Measurements from ENCODE around the gene MAD1L1. TPM values are rescaled to one million over a fixed set of nuclear protein-coding genes. Genes with fewer than 3 reads are reported as not detected.

The MAD1L1 gene
- total RNA-seq, 1 donor from 2014 or later: 54.0 TPM

DNA sequence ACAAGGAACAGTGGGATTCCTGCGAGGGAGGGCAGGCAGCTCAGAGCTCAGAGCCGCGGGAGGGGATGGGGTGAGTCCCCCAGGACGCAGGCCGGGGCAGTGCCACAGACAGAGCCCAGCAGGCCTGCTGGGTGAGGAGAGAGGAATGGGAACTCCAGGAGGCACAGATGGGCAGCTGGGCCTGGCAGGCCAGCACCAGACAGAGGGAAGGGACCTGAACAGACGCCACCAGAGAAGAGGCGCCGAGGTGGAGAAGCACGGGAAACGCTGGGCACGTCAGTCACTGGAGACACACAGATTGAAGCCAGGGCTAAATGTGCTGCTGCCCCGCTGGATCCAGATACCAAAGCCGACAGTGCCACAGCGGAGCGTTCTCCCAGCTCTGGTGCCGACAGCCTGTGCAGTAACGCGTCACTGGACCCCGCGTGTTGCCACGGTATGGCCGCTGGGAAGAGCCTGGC, 225.8 kb downstream of the MAD1L1 start:
- no peaks in the 10 kb centered on the region for H3K9me3 Mint-ChIP-seq
- no peaks in the 10 kb centered on the region for H3K36me3 Mint-ChIP-seq (ENCODE audit: low read depth)

GRCh38 chr7:2006231-2006771, 226.4 kb downstream of the MAD1L1 start:
- Mint-ChIP-seq H3K36me3 (ENCODE audit: low read depth) (no peaks in the 10 kb centered on the region), H3K9me3 (no peaks in the 10 kb centered on the region), H3K27me3 (no peaks in the 10 kb centered on the region), H3K4me1 (peaks cover 2% of the 10 kb centered on the region), H3K27ac (no peak overlapping the region), H3K4me3 (no peak overlapping the region)
- DNase-seq: no peak
- intact Hi-C loops (cut with micrococcal nuclease): no loop called here

More for the DNA sequence above, 225.8 kb downstream of the MAD1L1 start:
- intact Hi-C loops (cut with micrococcal nuclease): no loop called here
- no peak for DNase-seq
- Mint-ChIP-seq H3K27me3 (no peaks in the 10 kb centered on the region), H3K4me3 (no peak overlapping the region), H3K4me1 (peaks cover 2% of the 10 kb centered on the region), H3K27ac (no peak overlapping the region)

DNA sequence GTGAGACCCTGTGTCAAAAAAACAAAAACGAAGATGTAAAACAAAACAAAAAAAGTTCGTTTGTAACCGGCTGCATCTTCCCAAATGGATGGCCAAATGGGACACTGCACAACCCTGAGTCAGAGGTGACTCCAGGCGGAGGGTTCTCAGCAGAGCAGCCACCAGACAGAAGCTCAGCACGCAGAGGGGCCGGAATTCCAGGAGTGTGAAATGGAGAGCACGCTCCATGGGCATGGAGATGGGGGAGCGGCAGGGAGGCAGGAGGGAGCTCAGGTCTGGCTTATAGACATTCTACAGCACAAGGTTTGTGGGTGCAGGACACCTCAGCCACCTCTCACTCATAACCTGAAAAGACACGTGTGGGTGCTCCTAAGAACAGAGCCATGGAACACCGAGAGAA, 227.0 kb downstream of the MAD1L1 start:
- H3K4me1 Mint-ChIP-seq: peaks cover 2% of the 10 kb centered on the region
- intact Hi-C loops (cut with micrococcal nuclease): no loop called here
- DNase-seq: no peak
- no peak overlapping the region for H3K4me3 Mint-ChIP-seq
- H3K9me3 Mint-ChIP-seq: no peaks in the 10 kb centered on the region
- H3K27me3 Mint-ChIP-seq: no peaks in the 10 kb centered on the region
- no peaks in the 10 kb centered on the region for H3K36me3 Mint-ChIP-seq (ENCODE audit: low read depth)
- H3K27ac Mint-ChIP-seq: no peak overlapping the region

GRCh38 chr7:2004841-2005725, 227.7 kb downstream of the MAD1L1 start:
- no peak for DNase-seq
- Mint-ChIP-seq H3K36me3 (ENCODE audit: low read depth) (no peaks in the 10 kb centered on the region), H3K27me3 (no peaks in the 10 kb centered on the region), H3K4me1 (peaks cover 2% of the 10 kb centered on the region), H3K9me3 (no peaks in the 10 kb centered on the region), H3K27ac (no peak overlapping the region), H3K4me3 (no peak overlapping the region)
- intact Hi-C loops (cut with micrococcal nuclease): no loop called here

- Mint-ChIP-seq H3K27ac (no peak overlapping the region), H3K27me3 (no peaks in the 10 kb centered on the region), H3K9me3 (no peaks in the 10 kb centered on the region), H3K4me3 (no peak overlapping the region), H3K36me3 (ENCODE audit: low read depth) (no peaks in the 10 kb centered on the region), H3K4me1 (peaks cover 2% of the 10 kb centered on the region)
- intact Hi-C loops (cut with micrococcal nuclease): no loop called here
- no peak for DNase-seq
Observed at GRCh38 chr7:2003931-2004812, 228.6 kb downstream of the MAD1L1 start.

- H3K4me3 Mint-ChIP-seq: no peak overlapping the region
- no peak for DNase-seq
- intact Hi-C loops (cut with micrococcal nuclease): no loop called here
Observed at GRCh38 chr7:2003451-2003930, 229.3 kb downstream of the MAD1L1 start.

GRCh38 chr7:2002561-2003450, 229.9 kb downstream of the MAD1L1 start:
- Mint-ChIP-seq H3K4me3 (no peak overlapping the region), H3K27ac (peak overlapping the region; percentile 29), H3K36me3 (ENCODE audit: low read depth) (no peaks in the 10 kb centered on the region), H3K9me3 (no peaks in the 10 kb centered on the region), H3K27me3 (no peaks in the 10 kb centered on the region), H3K4me1 (peaks cover 2% of the 10 kb centered on the region)
- DNase-seq: no peak
- intact Hi-C loops (cut with micrococcal nuclease): no loop called here

More at GRCh38 chr7:2003451-2003930, 229.3 kb downstream of the MAD1L1 start:
- peaks cover 2% of the 10 kb centered on the region for H3K4me1 Mint-ChIP-seq
- H3K9me3 Mint-ChIP-seq: no peaks in the 10 kb centered on the region
- H3K36me3 Mint-ChIP-seq (ENCODE audit: low read depth): no peaks in the 10 kb centered on the region
- no peaks in the 10 kb centered on the region for H3K27me3 Mint-ChIP-seq
- no peak overlapping the region for H3K27ac Mint-ChIP-seq

DNA sequence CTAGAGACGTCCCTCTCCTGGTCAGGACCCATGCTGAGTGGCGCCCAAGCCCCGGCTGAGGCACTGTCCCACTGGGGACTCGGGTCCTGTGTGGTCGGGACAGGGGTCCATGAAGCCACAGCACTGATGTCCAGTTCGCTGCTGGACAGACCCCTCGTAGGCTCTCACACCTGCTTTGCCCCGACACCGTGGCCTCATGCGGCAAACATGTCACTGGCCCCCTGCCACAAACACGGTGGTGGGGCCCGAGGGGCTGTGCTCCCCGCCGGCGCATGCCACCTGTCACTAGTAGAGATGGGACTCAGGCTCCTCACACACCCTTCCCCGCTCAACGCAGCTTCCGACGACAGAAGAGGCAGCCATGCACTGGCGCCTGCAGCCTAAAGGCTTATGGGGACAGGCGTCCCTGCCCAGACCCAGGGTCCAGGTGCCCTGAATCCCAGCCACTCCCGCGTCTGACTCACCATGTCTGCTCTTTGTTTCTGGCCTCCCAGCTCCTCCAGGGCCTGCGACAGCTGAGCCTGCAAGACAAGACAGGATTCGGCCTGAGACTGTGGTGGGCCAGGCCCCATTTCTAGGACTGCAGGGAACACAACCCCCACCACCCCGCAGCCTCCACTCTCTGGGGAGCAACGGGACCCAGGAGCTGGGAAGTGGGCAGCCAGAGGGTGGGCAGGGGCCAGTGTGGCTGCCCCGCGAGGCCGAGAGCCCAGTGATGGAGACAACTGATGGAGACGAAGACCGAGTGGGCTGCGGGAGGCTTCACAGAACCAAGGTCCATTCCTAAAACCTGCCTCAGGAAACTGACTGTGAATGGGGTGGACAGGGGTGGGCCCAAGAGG, 230.9 kb downstream of the MAD1L1 start:
- Mint-ChIP-seq H3K27me3 (no peaks in the 10 kb centered on the region), H3K9me3 (no peaks in the 10 kb centered on the region), H3K36me3 (ENCODE audit: low read depth) (no peaks in the 10 kb centered on the region), H3K27ac (no peak overlapping the region), H3K4me1 (peaks cover 2% of the 10 kb centered on the region), H3K4me3 (no peak overlapping the region)
- DNase-seq: no peak
- intact Hi-C loops (cut with micrococcal nuclease): no loop called here

DNA sequence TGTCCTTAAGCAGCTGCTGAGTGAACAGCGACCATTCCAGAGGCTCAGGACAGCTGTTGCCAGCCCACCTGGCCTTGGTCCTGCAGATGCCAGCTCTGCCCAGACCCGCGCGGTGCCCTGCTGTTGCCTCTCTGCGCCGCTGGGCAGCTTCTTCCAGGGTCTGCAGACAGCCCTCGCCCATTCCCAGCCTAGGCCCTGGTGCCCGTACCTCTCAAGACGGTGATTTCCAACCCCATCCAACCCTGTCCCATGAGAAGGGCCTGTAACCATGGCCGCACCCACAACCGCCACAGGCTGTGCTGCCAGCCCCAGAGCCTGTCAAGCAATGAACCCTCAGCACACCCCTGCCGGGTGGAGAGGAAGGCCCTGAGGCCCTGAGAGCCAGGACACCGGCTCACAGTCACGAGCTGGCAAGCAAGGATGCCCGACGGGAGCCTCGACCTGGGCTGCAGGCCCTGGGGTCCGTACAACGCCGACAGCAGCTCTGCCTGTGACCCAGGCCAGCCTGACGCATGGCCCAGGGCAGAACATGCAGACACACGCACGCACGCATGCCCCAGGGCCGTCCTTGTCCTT, 231.9 kb downstream of the MAD1L1 start:
- no peaks in the 10 kb centered on the region for H3K4me1 Mint-ChIP-seq
- H3K27me3 Mint-ChIP-seq: no peaks in the 10 kb centered on the region
- H3K36me3 Mint-ChIP-seq (ENCODE audit: low read depth): no peaks in the 10 kb centered on the region
- no peak for DNase-seq
- H3K9me3 Mint-ChIP-seq: no peaks in the 10 kb centered on the region
- no peak overlapping the region for H3K27ac Mint-ChIP-seq
- H3K4me3 Mint-ChIP-seq: no peak overlapping the region
- intact Hi-C loops (cut with micrococcal nuclease): no loop called here

GRCh38 chr7:2000153-2000687, 232.5 kb downstream of the MAD1L1 start:
- intact Hi-C loops (cut with micrococcal nuclease): no loop called here
- Mint-ChIP-seq H3K27me3 (no peaks in the 10 kb centered on the region), H3K9me3 (no peaks in the 10 kb centered on the region), H3K4me3 (no peak overlapping the region), H3K4me1 (no peaks in the 10 kb centered on the region), H3K27ac (no peak overlapping the region), H3K36me3 (ENCODE audit: low read depth) (no peaks in the 10 kb centered on the region)
- DNase-seq: no peak

GRCh38 chr7:1999278-1999984, 233.3 kb downstream of the MAD1L1 start:
- Mint-ChIP-seq H3K4me3 (no peak overlapping the region), H3K4me1 (no peaks in the 10 kb centered on the region), H3K27me3 (no peaks in the 10 kb centered on the region), H3K9me3 (no peaks in the 10 kb centered on the region), H3K36me3 (ENCODE audit: low read depth) (no peaks in the 10 kb centered on the region), H3K27ac (no peak overlapping the region)
- intact Hi-C loops (cut with micrococcal nuclease): no loop called here
- no peak for DNase-seq
